ENCODE results near the gene IL1RAPL1.

IL1RAPL1 gene

GRCh38 chrX:29044423-29045184, 457.4 kb downstream of the IL1RAPL1 start:
- Histone ChIP-seq H3K79me1 (ENCODE audit: low read depth, low read length) (no peaks in the 10 kb centered on the region), H2AFZ (ENCODE audit: low read length) (no peak overlapping the region), H3K4me3 (ENCODE audit: low read length in 2 of 2) (no peak overlapping the region), H2BK120ac (ENCODE audit: low read depth, low read length) (no peak overlapping the region), H3K4me2 (ENCODE audit: insufficient read depth, low read length, poor library complexity, severe bottlenecking) (no peak overlapping the region), H3K9me3 (replicated peaks in 1 of 2; ENCODE audit: control insufficient read depth in 2 of 2, insufficient read depth in 1 of 2, low read depth in 1 of 2, low read length in 2 of 2) (no peaks in the 10 kb centered on the region), H3K27me3 (ENCODE audit: control insufficient read depth in 3 of 3, insufficient read depth in 3 of 3, low read depth in 1 of 3, low read length in 3 of 3) (no peaks in the 10 kb centered on the region), H3K4ac (ENCODE audit: low read length) (no peak overlapping the region), H3K18ac (ENCODE audit: low read length) (no peak overlapping the region), H2BK15ac (ENCODE audit: low read length) (no peak overlapping the region), H3K36me3 (replicated peaks in 1 of 2; ENCODE audit: control insufficient read depth in 2 of 2, insufficient read depth in 2 of 2, low read length in 2 of 2) (no peaks in the 10 kb centered on the region), H3K9ac (ENCODE audit: low read depth, low read length, poor library complexity) (no peak overlapping the region), H2AK5ac (ENCODE audit: low read depth, low read length) (no peak overlapping the region), H2BK12ac (ENCODE audit: low read length) (no peak overlapping the region), H4K91ac (ENCODE audit: low read depth, low read length, poor library complexity) (no peak overlapping the region), H3K23ac (ENCODE audit: low read depth, low read length, poor library complexity) (no peak overlapping the region), H3K4me1 (ENCODE audit: control insufficient read depth in 2 of 2, insufficient read depth in 1 of 2, low read depth in 1 of 2, low read length in 2 of 2) (no peaks in the 10 kb centered on the region), H3K27ac (replicated peaks; ENCODE audit: low read length) (no peak overlapping the region), H4K8ac (ENCODE audit: low read depth, low read length) (no peak overlapping the region), H3K14ac (ENCODE audit: low read length) (no peak overlapping the region), H2BK5ac (ENCODE audit: low read length) (no peak overlapping the region)
- no peak for DNase-seq (ENCODE audit: low spot score)
- WGBS, 2 donors (ENCODE audit: extremely low coverage in 2 of 2, insufficient read length in 2 of 2, insufficient replicate concordance in 1 of 2), result no CpG with 5 or more reads among the region's 7 CpGs

- H2AK5ac ChIP-seq (ENCODE audit: low read depth, low read length), result no peak overlapping the region
- no peak overlapping the region for H3K4ac ChIP-seq (ENCODE audit: low read length)
- no peak overlapping the region for H3K9ac ChIP-seq (ENCODE audit: low read depth, low read length, poor library complexity)
- no peaks in the 10 kb centered on the region for H3K79me1 ChIP-seq (ENCODE audit: low read depth, low read length)
- H2BK5ac ChIP-seq (ENCODE audit: low read length), result no peak overlapping the region
- H4K91ac ChIP-seq (ENCODE audit: low read depth, low read length, poor library complexity), result no peak overlapping the region
- no peaks in the 10 kb centered on the region for H3K36me3 ChIP-seq (replicated peaks in 1 of 2; ENCODE audit: control insufficient read depth in 2 of 2, insufficient read depth in 2 of 2, low read length in 2 of 2)
- no peak overlapping the region for H4K8ac ChIP-seq (ENCODE audit: low read depth, low read length)
- no peak overlapping the region for H3K27ac ChIP-seq (replicated peaks; ENCODE audit: low read length)
- no peak overlapping the region for H3K23ac ChIP-seq (ENCODE audit: low read depth, low read length, poor library complexity)
- H3K4me3 ChIP-seq (ENCODE audit: low read length in 2 of 2), result no peak overlapping the region
- H3K4me1 ChIP-seq (ENCODE audit: control insufficient read depth in 2 of 2, insufficient read depth in 1 of 2, low read depth in 1 of 2, low read length in 2 of 2), result no peaks in the 10 kb centered on the region
- no peak overlapping the region for H3K4me2 ChIP-seq (ENCODE audit: insufficient read depth, low read length, poor library complexity, severe bottlenecking)
- H2BK12ac ChIP-seq (ENCODE audit: low read length), result no peak overlapping the region
- H2AFZ ChIP-seq (ENCODE audit: low read length), result no peak overlapping the region
- H3K18ac ChIP-seq (ENCODE audit: low read length), result no peak overlapping the region
- no CpG with 5 or more reads among the region's 2 CpGs for WGBS, 2 donors (ENCODE audit: extremely low coverage in 2 of 2, insufficient read length in 2 of 2, insufficient replicate concordance in 1 of 2)
- H3K27me3 ChIP-seq (ENCODE audit: control insufficient read depth in 3 of 3, insufficient read depth in 3 of 3, low read depth in 1 of 3, low read length in 3 of 3), result no peaks in the 10 kb centered on the region
- no peak for DNase-seq (ENCODE audit: low spot score)
- H3K14ac ChIP-seq (ENCODE audit: low read length), result no peak overlapping the region
- no peaks in the 10 kb centered on the region for H3K9me3 ChIP-seq (replicated peaks in 1 of 2; ENCODE audit: control insufficient read depth in 2 of 2, insufficient read depth in 1 of 2, low read depth in 1 of 2, low read length in 2 of 2)
- H2BK120ac ChIP-seq (ENCODE audit: low read depth, low read length), result no peak overlapping the region
- no peak overlapping the region for H2BK15ac ChIP-seq (ENCODE audit: low read length)
Observed at GRCh38 chrX:29065477-29065876, 478.2 kb downstream of the IL1RAPL1 start.

GRCh38 chrX:29066516-29066915, 479.3 kb downstream of the IL1RAPL1 start:
- H4K91ac ChIP-seq (ENCODE audit: low read depth, low read length, poor library complexity), result no peak overlapping the region
- no peak overlapping the region for H4K8ac ChIP-seq (ENCODE audit: low read depth, low read length)
- no peaks in the 10 kb centered on the region for H3K9me3 ChIP-seq (replicated peaks in 1 of 2; ENCODE audit: control insufficient read depth in 2 of 2, insufficient read depth in 1 of 2, low read depth in 1 of 2, low read length in 2 of 2)
- no peak overlapping the region for H3K4me2 ChIP-seq (ENCODE audit: insufficient read depth, low read length, poor library complexity, severe bottlenecking)
- H3K36me3 ChIP-seq (replicated peaks in 1 of 2; ENCODE audit: control insufficient read depth in 2 of 2, insufficient read depth in 2 of 2, low read length in 2 of 2), result no peaks in the 10 kb centered on the region
- DNase-seq (ENCODE audit: low spot score), result no peak
- H3K4me1 ChIP-seq (ENCODE audit: control insufficient read depth in 2 of 2, insufficient read depth in 1 of 2, low read depth in 1 of 2, low read length in 2 of 2), result no peaks in the 10 kb centered on the region
- H3K27ac ChIP-seq (replicated peaks; ENCODE audit: low read length), result no peak overlapping the region
- no peaks in the 10 kb centered on the region for H3K79me1 ChIP-seq (ENCODE audit: low read depth, low read length)
- no peak overlapping the region for H3K4me3 ChIP-seq (ENCODE audit: low read length in 2 of 2)
- no peak overlapping the region for H2BK12ac ChIP-seq (ENCODE audit: low read length)
- H3K9ac ChIP-seq (ENCODE audit: low read depth, low read length, poor library complexity), result no peak overlapping the region
- H3K18ac ChIP-seq (ENCODE audit: low read length), result no peak overlapping the region
- H2BK120ac ChIP-seq (ENCODE audit: low read depth, low read length), result no peak overlapping the region
- H3K23ac ChIP-seq (ENCODE audit: low read depth, low read length, poor library complexity), result no peak overlapping the region
- no CpG with 5 or more reads among the region's 1 CpG for WGBS, 2 donors (ENCODE audit: extremely low coverage in 2 of 2, insufficient read length in 2 of 2, insufficient replicate concordance in 1 of 2)
- H2AK5ac ChIP-seq (ENCODE audit: low read depth, low read length), result no peak overlapping the region
- no peak overlapping the region for H2BK15ac ChIP-seq (ENCODE audit: low read length)
- no peak overlapping the region for H3K4ac ChIP-seq (ENCODE audit: low read length)
- H2BK5ac ChIP-seq (ENCODE audit: low read length), result no peak overlapping the region
- no peak overlapping the region for H3K14ac ChIP-seq (ENCODE audit: low read length)
- no peaks in the 10 kb centered on the region for H3K27me3 ChIP-seq (ENCODE audit: control insufficient read depth in 3 of 3, insufficient read depth in 3 of 3, low read depth in 1 of 3, low read length in 3 of 3)
- no peak overlapping the region for H2AFZ ChIP-seq (ENCODE audit: low read length)

- no peaks in the 10 kb centered on the region for H3K4me1 ChIP-seq (ENCODE audit: control insufficient read depth in 2 of 2, insufficient read depth in 1 of 2, low read depth in 1 of 2, low read length in 2 of 2)
- no peak overlapping the region for H3K23ac ChIP-seq (ENCODE audit: low read depth, low read length, poor library complexity)
- no peak overlapping the region for H3K18ac ChIP-seq (ENCODE audit: low read length)
- H3K27me3 ChIP-seq (ENCODE audit: control insufficient read depth in 3 of 3, insufficient read depth in 3 of 3, low read depth in 1 of 3, low read length in 3 of 3), result no peaks in the 10 kb centered on the region
- no peaks in the 10 kb centered on the region for H3K9me3 ChIP-seq (replicated peaks in 1 of 2; ENCODE audit: control insufficient read depth in 2 of 2, insufficient read depth in 1 of 2, low read depth in 1 of 2, low read length in 2 of 2)
- H2BK15ac ChIP-seq (ENCODE audit: low read length), result no peak overlapping the region
- no peak overlapping the region for H2AK5ac ChIP-seq (ENCODE audit: low read depth, low read length)
- H4K91ac ChIP-seq (ENCODE audit: low read depth, low read length, poor library complexity), result no peak overlapping the region
- no peak overlapping the region for H2AFZ ChIP-seq (ENCODE audit: low read length)
- H2BK5ac ChIP-seq (ENCODE audit: low read length), result no peak overlapping the region
- no peak overlapping the region for H3K4me3 ChIP-seq (ENCODE audit: low read length in 2 of 2)
- no peak overlapping the region for H4K8ac ChIP-seq (ENCODE audit: low read depth, low read length)
- no peaks in the 10 kb centered on the region for H3K79me1 ChIP-seq (ENCODE audit: low read depth, low read length)
- H3K4ac ChIP-seq (ENCODE audit: low read length), result no peak overlapping the region
- H3K9ac ChIP-seq (ENCODE audit: low read depth, low read length, poor library complexity), result no peak overlapping the region
- DNase-seq (ENCODE audit: low spot score), result no peak
- no peak overlapping the region for H3K4me2 ChIP-seq (ENCODE audit: insufficient read depth, low read length, poor library complexity, severe bottlenecking)
- H2BK120ac ChIP-seq (ENCODE audit: low read depth, low read length), result no peak overlapping the region
- no peak overlapping the region for H2BK12ac ChIP-seq (ENCODE audit: low read length)
- H3K27ac ChIP-seq (replicated peaks; ENCODE audit: low read length), result no peak overlapping the region
- H3K36me3 ChIP-seq (replicated peaks in 1 of 2; ENCODE audit: control insufficient read depth in 2 of 2, insufficient read depth in 2 of 2, low read length in 2 of 2), result no peaks in the 10 kb centered on the region
- no peak overlapping the region for H3K14ac ChIP-seq (ENCODE audit: low read length)
- WGBS, 2 donors (ENCODE audit: extremely low coverage in 2 of 2, insufficient read length in 2 of 2, insufficient replicate concordance in 1 of 2), result no CpG with 5 or more reads among the region's 4 CpGs
Observed at GRCh38 chrX:29067351-29067750, 480.1 kb downstream of the IL1RAPL1 start.

Measured in neuronal stem cell (in vitro differentiated cells).